ENCODE data around the gene STX5. TPM values are rescaled to one million over a fixed set of nuclear protein-coding genes. Genes with fewer than 3 reads are reported as not detected.

Gene STX5
- total and polyA plus RNA-seq, 9 of the 15 experiments (the other 6 are each of a cell fraction or from before 2014, with no cell fraction given): 2.8 to 28.6 (median 23.7) TPM

DNA sequence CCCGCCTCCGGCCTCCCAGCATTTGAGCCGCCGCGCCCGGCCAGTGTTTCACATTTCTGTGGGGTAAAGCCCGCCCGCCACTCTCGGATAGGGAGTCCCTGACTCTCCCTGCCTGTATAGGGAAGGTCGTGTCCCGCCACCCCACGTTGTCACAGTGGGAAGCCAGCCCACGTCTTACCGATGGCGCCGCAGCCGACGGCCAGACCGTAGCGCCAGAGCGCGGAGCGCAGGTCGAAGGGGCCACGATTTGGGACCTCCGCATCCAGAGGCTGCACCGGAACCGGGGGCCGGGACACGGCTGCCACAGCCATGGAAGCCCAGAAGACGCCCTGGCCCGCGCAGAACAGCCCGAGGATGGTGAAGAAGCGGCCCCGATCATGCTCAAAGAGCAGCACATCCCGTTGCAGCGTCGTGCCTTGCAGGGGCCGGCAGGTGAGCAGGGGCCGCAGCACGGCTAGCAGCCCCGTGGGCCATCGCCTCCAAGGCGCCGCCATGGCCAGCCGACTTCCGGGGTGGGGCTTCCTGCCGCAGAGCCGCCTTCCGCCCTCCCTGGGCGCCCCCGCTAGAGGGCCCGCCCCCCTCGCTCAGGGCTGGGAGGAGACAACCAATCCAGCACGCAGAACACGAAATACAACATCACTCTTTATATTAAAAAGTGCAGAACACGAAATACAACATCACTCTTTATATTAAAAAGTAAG, 40.2 kb downstream of the STX5 start, which contains the start of gene TMEM223 (continued):
- TF ChIP-seq C11orf30 (IDR thresholded peaks at IDR 0.05; ENCODE audit: low read depth) (peak; percentile 86), SIRT6 (IDR thresholded peaks at IDR 0.05; ENCODE audit: low read depth, low read length) (no peak), RBM17 (IDR thresholded peaks at IDR 0.05; ENCODE audit: borderline replicate concordance, low read depth, low read length) (no peak), NR2C2 (CRISPR knock-in tag; IDR thresholded peaks at IDR 0.05) (no peak; the same call in 1 of the 2 replicates), NR2C2 (tag; IDR thresholded peaks at IDR 0.05) (peak; percentile 40; the same call in 1 of the 2 replicates), ZSCAN29 (IDR thresholded peaks at IDR 0.05) (no peak), WHSC1 (IDR thresholded peaks at IDR 0.05; ENCODE audit: low read length) (no peak), SMAD2 (IDR thresholded peaks at IDR 0.05; ENCODE audit: low read depth, low read length) (no peak), GTF2E2 (tag; IDR thresholded peaks at IDR 0.05) (no peak), MEF2A (IDR thresholded peaks at IDR 0.05; ENCODE audit: control insufficient read depth, low read depth, low read length) (no peak), DIDO1 (tag; IDR thresholded peaks at IDR 0.05; ENCODE audit: low read depth) (no peak), PML (IDR thresholded peaks at IDR 0.05; ENCODE audit: low read length) (peak; percentile 69; the same call in 1 of the 2 replicates), ELF1 (tag; IDR thresholded peaks at IDR 0.05) (peak; percentile 91), LEF1 (IDR thresholded peaks at IDR 0.05) (no peak), SMC3 (conservative IDR thresholded peaks at IDR 0.05; ENCODE audit: insufficient read depth, low read depth, low read length) (no peak), FOXA3 (CRISPR knock-in tag; conservative IDR thresholded peaks at IDR 0.05 in 1 of 2, IDR thresholded peaks at IDR 0.05 in 1 of 2) (peak in 1 of 2 experiments; percentile 49; a peak in 1 of 4 replicates), ZNF444 (CRISPR knock-in tag; IDR thresholded peaks at IDR 0.05) (no peak)
- TF ChIP-seq, protein P1, sequence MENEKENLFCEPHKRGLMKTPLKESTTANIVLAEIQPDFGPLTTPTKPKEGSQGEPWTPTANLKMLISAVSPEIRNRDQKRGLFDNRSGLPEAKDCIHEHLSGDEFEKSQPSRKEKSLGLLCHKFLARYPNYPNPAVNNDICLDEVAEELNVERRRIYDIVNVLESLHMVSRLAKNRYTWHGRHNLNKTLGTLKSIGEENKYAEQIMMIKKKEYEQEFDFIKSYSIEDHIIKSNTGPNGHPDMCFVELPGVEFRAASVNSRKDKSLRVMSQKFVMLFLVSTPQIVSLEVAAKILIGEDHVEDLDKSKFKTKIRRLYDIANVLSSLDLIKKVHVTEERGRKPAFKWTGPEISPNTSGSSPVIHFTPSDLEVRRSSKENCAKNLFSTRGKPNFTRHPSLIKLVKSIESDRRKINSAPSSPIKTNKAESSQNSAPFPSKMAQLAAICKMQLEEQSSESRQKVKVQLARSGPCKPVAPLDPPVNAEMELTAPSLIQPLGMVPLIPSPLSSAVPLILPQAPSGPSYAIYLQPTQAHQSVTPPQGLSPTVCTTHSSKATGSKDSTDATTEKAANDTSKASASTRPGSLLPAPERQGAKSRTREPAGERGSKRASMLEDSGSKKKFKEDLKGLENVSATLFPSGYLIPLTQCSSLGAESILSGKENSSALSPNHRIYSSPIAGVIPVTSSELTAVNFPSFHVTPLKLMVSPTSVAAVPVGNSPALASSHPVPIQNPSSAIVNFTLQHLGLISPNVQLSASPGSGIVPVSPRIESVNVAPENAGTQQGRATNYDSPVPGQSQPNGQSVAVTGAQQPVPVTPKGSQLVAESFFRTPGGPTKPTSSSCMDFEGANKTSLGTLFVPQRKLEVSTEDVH (IDR thresholded peaks at IDR 0.05; ENCODE audit: low read depth, partially characterized antibody): peak; percentile 79
- TF ChIP-seq, protein P2, sequence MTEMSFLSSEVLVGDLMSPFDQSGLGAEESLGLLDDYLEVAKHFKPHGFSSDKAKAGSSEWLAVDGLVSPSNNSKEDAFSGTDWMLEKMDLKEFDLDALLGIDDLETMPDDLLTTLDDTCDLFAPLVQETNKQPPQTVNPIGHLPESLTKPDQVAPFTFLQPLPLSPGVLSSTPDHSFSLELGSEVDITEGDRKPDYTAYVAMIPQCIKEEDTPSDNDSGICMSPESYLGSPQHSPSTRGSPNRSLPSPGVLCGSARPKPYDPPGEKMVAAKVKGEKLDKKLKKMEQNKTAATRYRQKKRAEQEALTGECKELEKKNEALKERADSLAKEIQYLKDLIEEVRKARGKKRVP (CRISPR knock-in tag; IDR thresholded peaks at IDR 0.05): no peak
- TF ChIP-seq, protein P3, sequence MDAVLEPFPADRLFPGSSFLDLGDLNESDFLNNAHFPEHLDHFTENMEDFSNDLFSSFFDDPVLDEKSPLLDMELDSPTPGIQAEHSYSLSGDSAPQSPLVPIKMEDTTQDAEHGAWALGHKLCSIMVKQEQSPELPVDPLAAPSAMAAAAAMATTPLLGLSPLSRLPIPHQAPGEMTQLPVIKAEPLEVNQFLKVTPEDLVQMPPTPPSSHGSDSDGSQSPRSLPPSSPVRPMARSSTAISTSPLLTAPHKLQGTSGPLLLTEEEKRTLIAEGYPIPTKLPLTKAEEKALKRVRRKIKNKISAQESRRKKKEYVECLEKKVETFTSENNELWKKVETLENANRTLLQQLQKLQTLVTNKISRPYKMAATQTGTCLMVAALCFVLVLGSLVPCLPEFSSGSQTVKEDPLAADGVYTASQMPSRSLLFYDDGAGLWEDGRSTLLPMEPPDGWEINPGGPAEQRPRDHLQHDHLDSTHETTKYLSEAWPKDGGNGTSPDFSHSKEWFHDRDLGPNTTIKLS (IDR thresholded peaks at IDR 0.05; ENCODE audit: borderline replicate concordance, low read depth): no peak
- TF ChIP-seq, protein P4, sequence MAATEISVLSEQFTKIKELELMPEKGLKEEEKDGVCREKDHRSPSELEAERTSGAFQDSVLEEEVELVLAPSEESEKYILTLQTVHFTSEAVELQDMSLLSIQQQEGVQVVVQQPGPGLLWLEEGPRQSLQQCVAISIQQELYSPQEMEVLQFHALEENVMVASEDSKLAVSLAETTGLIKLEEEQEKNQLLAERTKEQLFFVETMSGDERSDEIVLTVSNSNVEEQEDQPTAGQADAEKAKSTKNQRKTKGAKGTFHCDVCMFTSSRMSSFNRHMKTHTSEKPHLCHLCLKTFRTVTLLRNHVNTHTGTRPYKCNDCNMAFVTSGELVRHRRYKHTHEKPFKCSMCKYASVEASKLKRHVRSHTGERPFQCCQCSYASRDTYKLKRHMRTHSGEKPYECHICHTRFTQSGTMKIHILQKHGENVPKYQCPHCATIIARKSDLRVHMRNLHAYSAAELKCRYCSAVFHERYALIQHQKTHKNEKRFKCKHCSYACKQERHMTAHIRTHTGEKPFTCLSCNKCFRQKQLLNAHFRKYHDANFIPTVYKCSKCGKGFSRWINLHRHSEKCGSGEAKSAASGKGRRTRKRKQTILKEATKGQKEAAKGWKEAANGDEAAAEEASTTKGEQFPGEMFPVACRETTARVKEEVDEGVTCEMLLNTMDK (IDR thresholded peaks at IDR 0.05; ENCODE audit: borderline replicate concordance, insufficient read depth, low read depth, low read length, poor library complexity, severe bottlenecking): peak; percentile 18

All from K562 (cell line).